ENCODE measurements around the gene FAXDC2. TPM values are rescaled to one million over a fixed set of nuclear protein-coding genes. Genes with fewer than 3 reads are reported as not detected.

The FAXDC2 gene
- total RNA-seq, 2 experiments from 2014 or later, result 0.10 to 0.13 TPM

- H3K4me2 ChIP-seq (ENCODE audit: low read length), result no peak overlapping the region
- no peak overlapping the region for H3K27ac ChIP-seq (ENCODE audit: low read depth, low read length, poor library complexity, severe bottlenecking)
- TF ChIP-seq EZH2phosphoT487 (IDR thresholded peaks at IDR 0.05; ENCODE audit: borderline replicate concordance, low read depth, low read length) (no peak), CTCF (conservative IDR thresholded peaks at IDR 0.05; ENCODE audit: low read length) (no peak)
- no TSS peak for BruUV-seq (replicated peaks)
- no peaks in the 10 kb centered on the region for H3K9me2 ChIP-seq (ENCODE audit: insufficient read depth, low read length)
- no peaks in the 10 kb centered on the region for H4K20me1 ChIP-seq (ENCODE audit: insufficient read depth, low read length)
- CTCF ChIA-PET (ENCODE audit: unreplicated experiment), result no interaction called here
- H3K79me2 ChIP-seq (ENCODE audit: insufficient read depth, low read depth, low read length), result no peaks in the 10 kb centered on the region
- peaks cover 9% of the 10 kb centered on the region; the same call in 1 of the 2 replicates for H3K9me3 ChIP-seq (ENCODE audit: low read length)
- intact Hi-C loops (cut with micrococcal nuclease; ENCODE audit: unreplicated experiment), result no loop called here
- no peaks in the 10 kb centered on the region for H3K4me1 ChIP-seq (ENCODE audit: insufficient read depth, low read length, poor library complexity, severe bottlenecking)
- DNase-seq (ENCODE audit: low spot score), result peak; percentile 20
- H3K36me3 ChIP-seq (ENCODE audit: insufficient read depth, low read length), result peaks cover 92% of the 10 kb centered on the region
- H2AFZ ChIP-seq (ENCODE audit: low read length), result no peak overlapping the region
- POLR2A ChIA-PET, result no interaction called here
- no peak overlapping the region for H3K4me3 ChIP-seq (ENCODE audit: low read depth, low read length, poor library complexity, severe bottlenecking)
These were observed 28.4 kb upstream of the FAXDC2 start for GRCh38 chr5:154878642-154879335.

- BruUV-seq (replicated peaks), result no TSS peak
- Histone ChIP-seq H3K27ac (ENCODE audit: low read depth, low read length, poor library complexity, severe bottlenecking) (no peak overlapping the region), H3K4me2 (ENCODE audit: low read length) (no peak overlapping the region), H3K79me2 (ENCODE audit: insufficient read depth, low read depth, low read length) (no peaks in the 10 kb centered on the region), H2AFZ (ENCODE audit: low read length) (no peak overlapping the region), H3K9me2 (ENCODE audit: insufficient read depth, low read length) (no peaks in the 10 kb centered on the region), H4K20me1 (ENCODE audit: insufficient read depth, low read length) (no peaks in the 10 kb centered on the region), H3K4me3 (ENCODE audit: low read depth, low read length, poor library complexity, severe bottlenecking) (no peak overlapping the region), H3K4me1 (ENCODE audit: insufficient read depth, low read length, poor library complexity, severe bottlenecking) (no peaks in the 10 kb centered on the region), H3K36me3 (ENCODE audit: insufficient read depth, low read length) (peaks cover 96% of the 10 kb centered on the region), H3K9me3 (ENCODE audit: low read length) (peaks cover 5% of the 10 kb centered on the region; the same call in 1 of the 2 replicates)
- TF ChIP-seq CTCF (conservative IDR thresholded peaks at IDR 0.05; ENCODE audit: low read length) (no peak), EZH2phosphoT487 (IDR thresholded peaks at IDR 0.05; ENCODE audit: borderline replicate concordance, low read depth, low read length) (no peak)
- intact Hi-C loops (cut with micrococcal nuclease; ENCODE audit: unreplicated experiment), result no loop called here
- DNase-seq (ENCODE audit: low spot score), result no peak
- ChIA-PET POLR2A (no interaction called here), CTCF (ENCODE audit: unreplicated experiment) (no interaction called here)
These were observed 23.5 kb upstream of the FAXDC2 start for GRCh38 chr5:154873791-154874331.

- H4K20me1 ChIP-seq (ENCODE audit: insufficient read depth, low read length), result no peaks in the 10 kb centered on the region
- POLR2A ChIA-PET, result interaction anchor here (0.7 kb wide), 1 partner anchor 17 kb away, joined by 3 read pairs; no protein-coding TSS in a partner anchor
- BruUV-seq (replicated peaks), result no TSS peak
These were observed 21.3 kb upstream of the FAXDC2 start for GRCh38 chr5:154871734-154872133.

More at GRCh38 chr5:154871734-154872133, 21.3 kb upstream of the FAXDC2 start:
- Histone ChIP-seq H3K4me3 (ENCODE audit: low read depth, low read length, poor library complexity, severe bottlenecking) (no peak overlapping the region), H3K9me3 (ENCODE audit: low read length) (no peaks in the 10 kb centered on the region), H3K27ac (ENCODE audit: low read depth, low read length, poor library complexity, severe bottlenecking) (no peak overlapping the region), H2AFZ (ENCODE audit: low read length) (no peak overlapping the region), H3K4me1 (ENCODE audit: insufficient read depth, low read length, poor library complexity, severe bottlenecking) (no peaks in the 10 kb centered on the region), H3K9me2 (ENCODE audit: insufficient read depth, low read length) (no peaks in the 10 kb centered on the region), H3K4me2 (ENCODE audit: low read length) (no peak overlapping the region), H3K79me2 (ENCODE audit: insufficient read depth, low read depth, low read length) (no peaks in the 10 kb centered on the region), H3K36me3 (ENCODE audit: insufficient read depth, low read length) (peaks cover 95% of the 10 kb centered on the region)
- intact Hi-C loops (cut with micrococcal nuclease; ENCODE audit: unreplicated experiment), result no loop called here
- CTCF ChIA-PET (ENCODE audit: unreplicated experiment), result no interaction called here
- TF ChIP-seq CTCF (conservative IDR thresholded peaks at IDR 0.05; ENCODE audit: low read length) (no peak), EZH2phosphoT487 (IDR thresholded peaks at IDR 0.05; ENCODE audit: borderline replicate concordance, low read depth, low read length) (no peak)
- no peak for DNase-seq (ENCODE audit: low spot score)

All from OCI-LY7 (cell line).